Motor neuron (in vitro differentiated cells): ENCODE data around the gene AADAC. TPM values are rescaled to one million over a fixed set of nuclear protein-coding genes. Genes with fewer than 3 reads are reported as not detected.
"Not testable (repeated sequence)": the region's sequence is repeated elsewhere in the genome, so short reads cannot be mapped to it uniquely, and the experiment has no call there.

Source experiments
- ATAC-seq, 8 experiments: fragments of 200-7000 bp; cut with Tn5 transposase; replicated peaks in 6 of 8; 2 replicates each; pipeline ENCODE4 v1.8.0; 2021; ENCODE audit warnings: mild to moderate bottlenecking in 8 of 8, moderate library complexity in 8 of 8
- H3K27ac ChIP-seq, 2 donors: fragments of 250-450 bp; sonication (Bioruptor Pico); 2 replicates each; pipeline ENCODE4 v1.9.0; 2021; ENCODE audit warnings: antibody characterized with exemption in 2 of 2, mild to moderate bottlenecking in 2 of 2, moderate library complexity in 1 of 2
- H3K4me1 ChIP-seq, 2 donors: fragments of 250-450 bp; sonication (Bioruptor Pico); replicated peaks in 1 of 2; 2 replicates each; pipeline ENCODE4 v1.6.1; 2021; ENCODE audit warnings: antibody characterized with exemption in 2 of 2, mild to moderate bottlenecking in 2 of 2, moderate library complexity in 1 of 2
- H3K4me3 ChIP-seq, 5 donors: fragments of 250-450 bp; sonication (Bioruptor Pico); 2 replicates each; pipeline ENCODE4 v1.9.0; 2021; ENCODE audit warnings: antibody characterized with exemption in 5 of 5, mild to moderate bottlenecking in 5 of 5, moderate library complexity in 4 of 5
- WGBS, 10 experiments: fragments of 450-650 bp; shearing (Covaris generic); methylation state at CpG; one replicate each; pipeline ENCODE4 v1.0.0; 2022; 5-methylcytosine and 5-hydroxymethylcytosine counted together
- in situ Hi-C, 9 experiments: fragments of 400-800 bp; cut with MboI; loops; one replicate each; pipeline ENCODE4 v1.15.0; 2021; ENCODE audit warnings: low sequenced_read_pairs in 9 of 9, low pct_unique_long_range_greater_than_20kb in 2 of 9; ENCODE audit not compliant: unreplicated experiment in 9 of 9
- total RNA-seq, 8 experiments: library from RNA; unstranded; fragments of 300-600 nt; gene quantifications; 2 replicates each; pipeline versions ENCODE4 v1.2.3 to v1.2.4, GENCODE V29; 2022

Gene AADAC
- total RNA-seq, 8 experiments from 2014 or later, result 0.29 TPM; not detected in 7

DNA sequence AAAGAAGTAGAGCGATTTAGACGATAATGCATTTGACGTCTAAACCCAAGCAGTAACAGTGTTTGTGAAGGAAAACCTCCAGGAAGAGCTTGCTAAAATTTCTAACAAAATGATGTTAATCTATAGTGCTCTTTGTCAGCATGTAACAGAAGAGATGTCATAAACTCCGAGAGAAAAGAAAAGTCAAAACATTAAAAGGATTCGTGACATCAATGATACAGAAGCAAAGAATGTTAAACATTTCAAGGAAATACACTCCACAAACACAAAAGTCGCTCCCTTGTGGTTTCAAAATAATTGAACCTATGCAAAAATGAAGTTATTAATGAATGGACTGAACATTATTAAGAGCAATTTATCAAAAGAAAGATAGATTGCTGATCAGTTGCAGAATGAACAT, 27.9 kb downstream of the AADAC start:
- in situ Hi-C loops, result loop anchor here in 6 of 9 experiments (25.0 kb wide), 2 partner anchors 404 to 554 kb away; partner anchors contain the start of gene P2RY14 (in 2 of the 6)
- no peak overlapping the region for H3K4me3 ChIP-seq
- H3K27ac ChIP-seq, result no peak overlapping the region
- WGBS, 10 experiments, result 73 to 100% (median 93%) methylated on average over 3 to 6 of the region's 6 CpGs
- peaks cover 0 to 5% of the 10 kb centered on the region in 2 donors for H3K4me1 ChIP-seq
- no peak for ATAC-seq

DNA sequence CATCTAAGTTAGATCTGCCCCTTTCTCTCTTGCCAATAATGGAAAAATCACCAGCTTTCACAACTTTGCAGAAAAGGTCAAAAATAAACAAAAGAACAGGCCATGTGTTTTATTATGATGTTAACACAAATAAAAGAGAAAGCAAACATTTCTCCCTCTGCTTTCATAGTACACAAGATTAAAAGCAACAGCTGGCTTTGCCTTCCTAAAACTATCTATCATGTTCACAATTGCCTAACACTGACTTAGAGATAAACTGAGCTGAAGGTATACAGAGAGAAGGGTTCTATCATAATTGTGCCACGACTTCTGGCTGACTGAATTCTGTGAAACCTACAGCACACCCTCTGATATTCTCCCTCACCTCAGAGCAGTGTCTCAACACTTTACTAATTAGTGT, 29.4 kb downstream of the AADAC start:
- ATAC-seq, result peak in 1 of 8 experiments; percentile 54
- in situ Hi-C loops, result loop anchor here in 6 of 9 experiments (25.0 kb wide), 2 partner anchors 406 to 556 kb away; partner anchors contain the start of gene P2RY14 (in 2 of the 6)
- H3K4me1 ChIP-seq, result peaks cover 0 to 3% of the 10 kb centered on the region in 2 donors
- H3K27ac ChIP-seq, result no peak overlapping the region
- 0 to 38% (median 21%) methylated on average over 1 of the region's 1 CpG; no CpG with 5 or more reads in 4 of the 10 experiments for WGBS, 10 experiments
- no peak overlapping the region for H3K4me3 ChIP-seq

DNA sequence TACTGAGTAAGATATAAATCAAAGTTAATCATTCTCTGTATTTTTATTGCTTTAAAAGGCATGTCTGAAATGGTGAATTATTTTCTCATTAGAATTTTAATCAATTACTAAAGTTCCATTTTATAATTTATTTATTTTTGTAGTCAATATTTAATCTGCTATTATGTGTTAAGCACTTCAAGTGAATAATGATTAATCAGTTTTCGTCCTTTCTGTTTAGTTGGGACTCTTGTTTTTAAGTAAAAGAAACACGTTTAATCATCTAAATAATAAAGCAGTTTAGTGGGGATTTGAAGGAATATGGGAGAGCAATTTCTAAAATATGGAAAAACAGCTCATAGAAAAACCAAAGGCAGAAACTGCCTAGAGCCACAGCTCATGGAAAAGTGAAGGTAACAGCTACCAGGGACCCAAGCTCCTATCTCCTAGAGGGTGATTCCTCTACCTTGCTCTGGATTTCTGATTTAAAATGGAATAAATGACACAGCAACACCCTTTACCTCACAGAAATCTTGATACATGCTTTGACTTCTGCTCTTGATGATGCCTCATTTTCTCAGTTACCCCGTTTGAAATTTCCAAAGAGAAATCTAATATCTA, 31.5 kb downstream of the AADAC start:
- in situ Hi-C loops, result loop anchor here in 6 of 9 experiments (25.0 kb wide), 2 partner anchors 408 to 558 kb away; partner anchors contain the start of gene P2RY14 (in 2 of the 6)
- Histone ChIP-seq H3K27ac (no peak overlapping the region), H3K4me1 (peaks cover 0 to 3% of the 10 kb centered on the region in 2 donors), H3K4me3 (no peak overlapping the region)
- ATAC-seq, result no peak
- 39 to 81% (median 63%) methylated on average over 1 to 3 of the region's 3 CpGs for WGBS, 10 experiments

DNA sequence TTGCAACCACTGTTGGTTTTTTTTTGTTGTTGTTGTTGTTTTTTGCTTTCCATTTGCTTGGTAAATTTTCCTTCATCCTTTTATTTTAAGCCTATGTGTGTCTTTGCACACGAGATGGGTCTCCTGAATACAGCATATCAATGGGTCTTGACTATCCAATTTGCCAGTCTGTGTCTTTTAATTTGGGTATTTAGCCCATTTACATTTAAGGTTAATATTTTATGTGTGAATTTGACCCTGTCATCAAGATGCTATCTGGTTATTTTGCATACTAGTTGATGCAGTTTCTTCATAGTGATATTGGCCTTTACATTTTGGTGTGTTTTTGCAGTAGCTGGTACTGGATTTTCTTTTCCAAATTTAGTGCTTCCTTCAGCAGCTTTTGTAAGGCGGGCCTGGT, 36.1 kb downstream of the AADAC start:
- WGBS, 10 experiments, result 55 to 100% (median 85%) methylated on average over 1 to 2 of the region's 2 CpGs
- in situ Hi-C loops, H3K4me3 ChIP-seq, H3K4me1 ChIP-seq, ATAC-seq, H3K27ac ChIP-seq: not testable (repeated sequence)

DNA sequence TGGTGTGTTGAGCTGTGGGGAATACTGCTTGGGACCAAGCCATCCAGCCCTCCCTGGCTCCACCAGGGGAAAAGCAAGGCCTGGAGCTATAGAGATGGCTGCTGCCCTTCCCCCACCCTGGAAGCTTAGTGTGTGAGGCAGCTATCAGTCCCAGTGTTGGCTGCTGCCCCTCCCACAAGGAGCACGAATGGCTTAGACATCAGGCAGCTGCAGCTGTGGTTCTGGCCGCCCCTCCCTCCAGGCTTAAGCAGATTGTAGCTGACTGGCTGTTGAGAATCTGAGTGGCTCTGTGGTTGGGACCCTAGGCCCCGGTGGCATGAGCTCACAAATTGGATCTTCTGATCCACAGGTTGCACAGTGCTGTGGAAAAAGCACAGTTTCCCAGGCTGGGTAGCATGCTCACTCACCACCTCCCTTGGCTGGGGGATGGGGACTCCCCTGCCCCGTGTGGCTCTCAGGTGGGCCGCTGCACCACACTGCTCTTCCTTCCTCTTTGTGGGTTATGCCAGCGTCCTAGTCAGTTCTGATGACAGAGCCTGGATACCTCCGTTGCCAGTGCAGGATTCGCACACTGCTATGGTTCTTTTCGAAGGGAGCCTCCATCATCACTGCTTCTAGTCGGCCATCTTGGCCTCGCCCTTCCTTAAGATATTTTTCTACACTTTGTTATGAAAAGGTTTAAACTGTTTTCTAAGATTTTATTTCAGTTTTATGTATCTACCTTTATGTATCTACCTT, 38.3 kb downstream of the AADAC start:
- Histone ChIP-seq H3K4me1 (no peaks in the 10 kb centered on the region), H3K4me3 (no peak overlapping the region), H3K27ac (no peak overlapping the region)
- peak in 2 of 8 experiments; percentile 59 to 93 for ATAC-seq
- WGBS, 10 experiments, result 30 to 100% (median 96%) methylated on average over 2 to 7 of the region's 11 CpGs; no CpG with 5 or more reads in 1 of the 10 experiments
- in situ Hi-C loops, result no loop called here

DNA sequence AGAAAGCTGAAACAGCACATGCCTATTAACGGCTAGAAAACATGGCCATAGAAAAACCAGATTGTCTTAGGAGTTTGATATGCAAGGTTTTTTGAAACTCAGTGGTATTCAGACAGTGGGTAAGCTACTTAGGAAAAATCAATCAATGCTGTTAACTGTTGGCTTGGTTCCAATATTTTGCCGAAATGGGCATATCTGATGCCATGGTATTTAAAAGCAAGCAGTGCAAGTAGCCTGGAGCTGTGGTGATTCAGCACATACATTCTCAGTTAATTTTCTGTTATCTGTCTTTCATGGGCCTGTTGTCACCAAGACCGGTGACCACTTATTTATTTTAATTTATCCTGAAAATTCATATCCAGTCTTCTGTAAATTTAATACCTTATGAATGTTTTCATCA, 42.2 kb downstream of the AADAC start:
- no peak overlapping the region for H3K4me3 ChIP-seq
- WGBS, 10 experiments, result 65 to 100% (median 88%) methylated on average over 2 to 3 of the region's 3 CpGs; no CpG with 5 or more reads in 1 of the 10 experiments
- in situ Hi-C loops, result no loop called here
- no peak overlapping the region for H3K27ac ChIP-seq
- no peaks in the 10 kb centered on the region for H3K4me1 ChIP-seq
- peak in 1 of 8 experiments; percentile 20 for ATAC-seq

DNA sequence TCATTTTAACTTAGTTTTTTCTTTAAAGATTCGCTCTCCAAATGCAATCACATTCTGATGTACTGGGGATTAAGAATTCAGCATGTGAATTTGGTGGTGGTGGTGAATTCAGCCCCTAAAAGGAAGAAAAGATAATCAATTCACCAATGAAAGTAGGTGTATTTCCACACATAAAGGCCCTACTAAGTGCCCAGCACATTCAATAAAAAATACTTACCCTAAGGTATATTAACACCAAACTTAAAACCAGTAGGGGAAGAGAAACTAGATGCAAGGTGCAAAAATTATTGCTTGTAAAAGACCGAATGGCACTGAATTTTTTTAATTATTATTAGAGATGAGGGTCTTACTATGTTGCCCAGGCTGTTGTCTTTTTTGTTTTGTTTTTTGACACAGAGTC, 42.7 kb downstream of the AADAC start:
- Histone ChIP-seq H3K4me3 (no peak overlapping the region), H3K27ac (no peak overlapping the region), H3K4me1 (no peaks in the 10 kb centered on the region)
- ATAC-seq, result no peak
- 83 to 100% (median 100%) methylated on average over 1 to 2 of the region's 2 CpGs for WGBS, 10 experiments
- in situ Hi-C loops, result no loop called here

DNA sequence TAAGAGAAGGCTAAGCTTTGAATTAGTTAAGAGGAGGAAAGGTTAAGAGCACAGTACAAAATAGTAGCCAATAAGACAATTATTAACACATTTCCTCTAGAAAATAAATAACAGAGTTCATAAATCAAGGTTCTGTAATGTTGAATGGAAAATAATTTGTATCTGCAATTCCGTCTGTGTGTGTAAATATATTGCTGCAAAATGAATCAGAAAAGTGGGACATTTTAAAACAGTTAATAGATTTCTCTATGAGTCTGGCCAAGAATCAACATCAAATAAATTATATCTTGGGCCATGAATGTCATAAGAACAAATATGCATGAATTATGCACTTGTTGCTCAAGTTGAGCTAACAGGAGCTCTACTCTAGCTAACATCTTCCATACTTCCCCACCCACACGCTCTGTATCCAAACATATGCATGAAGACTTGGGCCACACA, 45.3 kb downstream of the AADAC start:
- Histone ChIP-seq H3K4me3 (no peak overlapping the region), H3K4me1 (peaks cover 0 to 11% of the 10 kb centered on the region in 2 donors), H3K27ac (no peak overlapping the region)
- WGBS, 10 experiments, result 0 to 88% (median 45%) methylated on average over 1 to 2 of the region's 2 CpGs; no CpG with 5 or more reads in 2 of the 10 experiments
- in situ Hi-C loops, result no loop called here
- ATAC-seq, result peak in 7 of 8 experiments; percentile 24 to 99 (median 57)

DNA sequence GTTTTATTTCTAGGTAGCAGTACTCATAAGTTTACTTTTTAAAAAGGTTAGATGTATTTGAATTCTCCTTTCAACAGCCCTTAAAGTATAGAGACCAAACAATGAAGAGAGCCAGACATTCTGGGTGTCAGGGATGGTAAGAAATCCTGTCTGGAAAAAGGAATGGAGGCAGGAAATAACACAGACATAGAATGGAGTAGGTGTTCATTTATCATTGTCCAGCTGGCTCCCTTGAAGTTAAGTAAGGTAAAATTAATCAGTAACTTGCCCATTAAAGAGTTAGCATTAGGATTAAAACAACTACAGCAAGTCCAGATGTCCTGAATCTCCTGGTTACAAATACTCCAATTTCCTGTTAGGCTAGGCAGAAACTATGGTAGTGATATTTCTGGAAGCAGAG, 46.0 kb downstream of the AADAC start:
- peak in 1 of 8 experiments; percentile 7 for ATAC-seq
- Histone ChIP-seq H3K4me3 (no peak overlapping the region), H3K4me1 (peaks cover 0 to 17% of the 10 kb centered on the region in 2 donors), H3K27ac (no peak overlapping the region)
- in situ Hi-C loops, result no loop called here

DNA sequence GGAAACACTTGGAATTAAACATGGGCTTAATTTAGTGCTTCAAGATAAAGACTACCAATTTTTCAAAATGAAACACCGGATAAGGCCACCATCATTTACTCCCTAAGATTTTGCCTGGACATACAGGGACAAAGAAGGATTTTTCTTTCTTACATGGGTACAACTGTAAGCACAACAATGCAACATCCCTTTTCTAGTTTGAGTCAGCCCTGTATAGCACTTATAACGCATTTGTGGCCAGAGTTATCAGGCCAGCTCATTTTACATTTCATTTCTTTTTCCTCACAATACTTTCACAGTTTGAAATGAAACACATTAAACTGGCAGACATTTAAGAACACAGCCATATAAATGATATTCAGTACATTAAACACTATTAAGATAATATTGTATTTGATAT, 49.7 kb downstream of the AADAC start:
- Histone ChIP-seq H3K4me3 (no peak overlapping the region), H3K4me1 (peaks cover 0 to 18% of the 10 kb centered on the region in 2 donors), H3K27ac (no peak overlapping the region)
- ATAC-seq, result no peak
- WGBS, 10 experiments, result 67 to 100% (median 96%) methylated on average over 1 to 2 of the region's 2 CpGs; no CpG with 5 or more reads in 2 of the 10 experiments
- in situ Hi-C loops, result no loop called here

DNA sequence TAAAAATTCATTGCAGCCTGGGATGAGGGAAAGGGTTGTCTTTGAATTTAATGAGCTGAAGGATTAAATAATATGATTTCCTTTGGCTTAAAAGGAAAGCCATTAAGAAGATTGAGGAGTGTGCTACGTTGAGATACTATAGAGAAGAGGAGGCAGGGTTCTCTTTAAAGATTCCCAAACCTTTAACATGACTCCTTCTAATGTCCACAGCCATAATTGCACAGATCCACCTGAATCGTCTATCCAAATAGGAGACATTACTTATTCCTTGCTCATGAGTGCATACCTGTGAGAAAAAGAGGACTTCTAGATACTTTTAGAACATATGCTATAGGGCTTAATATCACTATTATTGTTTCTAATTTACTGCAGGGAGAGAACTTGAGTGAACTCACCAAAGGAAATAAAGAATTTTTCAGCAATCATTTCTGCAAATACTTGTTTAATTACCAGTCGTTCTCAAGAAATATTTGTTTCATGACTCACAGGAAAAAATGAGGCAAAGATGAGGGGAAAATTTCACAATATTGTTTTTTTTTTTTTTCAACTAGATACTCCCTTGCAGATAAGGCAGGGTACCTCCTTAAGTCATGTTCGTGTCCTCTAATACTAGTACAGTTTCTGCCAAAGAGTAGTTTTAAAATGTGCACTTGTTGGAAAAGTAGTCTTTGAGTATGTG, 50.6 kb downstream of the AADAC start:
- ATAC-seq, result no peak

DNA sequence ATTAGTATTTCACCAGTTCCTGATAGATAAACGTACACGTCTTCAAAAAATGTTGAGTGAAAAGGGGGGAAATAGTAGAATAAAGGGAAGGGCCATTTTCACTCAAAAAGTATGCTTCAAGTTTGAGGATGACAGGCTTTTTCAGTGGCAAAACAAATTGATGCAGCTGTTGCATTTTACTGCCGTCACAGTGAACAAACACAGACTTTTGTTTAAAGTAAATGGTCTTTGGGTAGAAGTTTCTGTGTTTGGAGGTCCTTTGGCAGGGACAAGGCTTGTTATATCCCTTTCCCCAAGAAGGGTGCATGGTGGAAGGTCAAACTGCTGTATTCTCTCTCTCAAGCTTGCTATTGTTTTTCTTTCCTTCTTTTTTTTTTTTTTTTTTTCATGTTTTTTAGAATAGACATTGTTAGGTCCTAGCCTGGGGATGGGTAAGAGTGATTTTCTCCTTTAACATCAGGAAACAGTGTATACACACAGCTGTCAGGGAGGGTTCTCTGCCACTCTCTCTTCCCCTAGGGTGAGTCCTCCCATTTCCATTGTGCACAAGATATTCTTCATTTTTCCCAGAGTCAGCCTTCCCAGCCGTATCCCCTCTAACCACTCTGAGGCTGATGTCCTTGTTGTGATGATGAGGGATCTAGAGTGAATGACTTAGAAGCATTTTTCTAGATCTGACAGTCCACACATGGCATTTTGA, 52.9 kb downstream of the AADAC start:
- H3K4me1 ChIP-seq, result peaks cover 0 to 18% of the 10 kb centered on the region in 2 donors

More for the DNA sequence above, 50.6 kb downstream of the AADAC start:
- Histone ChIP-seq H3K4me3 (no peak overlapping the region), H3K27ac (no peak overlapping the region), H3K4me1 (peaks cover 0 to 18% of the 10 kb centered on the region in 2 donors)
- WGBS, 10 experiments, result 8 to 100% (median 50%) methylated on average over 1 to 4 of the region's 4 CpGs
- in situ Hi-C loops, result no loop called here

More for the DNA sequence above, 52.9 kb downstream of the AADAC start:
- no peak overlapping the region for H3K4me3 ChIP-seq
- in situ Hi-C loops, result no loop called here
- WGBS, 10 experiments, result 18 to 74% (median 41%) methylated on average over 2 to 4 of the region's 4 CpGs
- ATAC-seq, result peak in 6 of 8 experiments; percentile 18 to 47 (median 41)
- H3K27ac ChIP-seq, result no peak overlapping the region
